Measurements from ENCODE around the gene OR51B2.

The OR51B2 gene

DNA sequence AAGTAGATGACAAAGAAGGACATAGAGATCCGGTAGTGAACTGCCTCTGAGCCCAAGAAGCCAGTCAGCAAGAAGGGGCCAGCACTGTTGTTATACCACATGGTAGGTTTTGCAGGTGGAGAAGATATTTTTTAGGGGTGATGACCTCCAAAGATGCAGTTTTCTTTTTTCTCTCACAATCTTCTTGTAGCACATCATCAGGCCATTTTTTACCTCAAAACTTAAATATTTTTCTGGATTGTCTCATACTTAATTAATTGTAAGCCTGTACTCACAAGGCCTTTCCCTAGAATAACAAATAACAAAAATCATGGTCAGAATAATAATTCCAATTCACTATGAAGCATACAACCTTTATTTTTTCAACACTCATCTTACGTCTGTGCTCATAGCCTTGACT, 22.3 kb downstream of the OR51B2 start, which contains the start of gene OR51B4:
TSS of gene OR51B4 (minus strand) at position 101 of the 400 bp plus-strand sequence. CDS start at position 101, 0 bp downstream.
- TF ChIP-seq, protein P1, sequence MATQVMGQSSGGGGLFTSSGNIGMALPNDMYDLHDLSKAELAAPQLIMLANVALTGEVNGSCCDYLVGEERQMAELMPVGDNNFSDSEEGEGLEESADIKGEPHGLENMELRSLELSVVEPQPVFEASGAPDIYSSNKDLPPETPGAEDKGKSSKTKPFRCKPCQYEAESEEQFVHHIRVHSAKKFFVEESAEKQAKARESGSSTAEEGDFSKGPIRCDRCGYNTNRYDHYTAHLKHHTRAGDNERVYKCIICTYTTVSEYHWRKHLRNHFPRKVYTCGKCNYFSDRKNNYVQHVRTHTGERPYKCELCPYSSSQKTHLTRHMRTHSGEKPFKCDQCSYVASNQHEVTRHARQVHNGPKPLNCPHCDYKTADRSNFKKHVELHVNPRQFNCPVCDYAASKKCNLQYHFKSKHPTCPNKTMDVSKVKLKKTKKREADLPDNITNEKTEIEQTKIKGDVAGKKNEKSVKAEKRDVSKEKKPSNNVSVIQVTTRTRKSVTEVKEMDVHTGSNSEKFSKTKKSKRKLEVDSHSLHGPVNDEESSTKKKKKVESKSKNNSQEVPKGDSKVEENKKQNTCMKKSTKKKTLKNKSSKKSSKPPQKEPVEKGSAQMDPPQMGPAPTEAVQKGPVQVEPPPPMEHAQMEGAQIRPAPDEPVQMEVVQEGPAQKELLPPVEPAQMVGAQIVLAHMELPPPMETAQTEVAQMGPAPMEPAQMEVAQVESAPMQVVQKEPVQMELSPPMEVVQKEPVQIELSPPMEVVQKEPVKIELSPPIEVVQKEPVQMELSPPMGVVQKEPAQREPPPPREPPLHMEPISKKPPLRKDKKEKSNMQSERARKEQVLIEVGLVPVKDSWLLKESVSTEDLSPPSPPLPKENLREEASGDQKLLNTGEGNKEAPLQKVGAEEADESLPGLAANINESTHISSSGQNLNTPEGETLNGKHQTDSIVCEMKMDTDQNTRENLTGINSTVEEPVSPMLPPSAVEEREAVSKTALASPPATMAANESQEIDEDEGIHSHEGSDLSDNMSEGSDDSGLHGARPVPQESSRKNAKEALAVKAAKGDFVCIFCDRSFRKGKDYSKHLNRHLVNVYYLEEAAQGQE (IDR thresholded peaks at IDR 0.05; ENCODE audit: insufficient read depth in 1 of 2, low read depth in 2 of 2, low read length in 2 of 2) = no peak
- TF ChIP-seq POLR2AphosphoS5 (IDR thresholded peaks at IDR 0.05; ENCODE audit: low read depth, low read length) (no peak), FOXP2 (optimal IDR thresholded peaks at IDR 0.05; ENCODE audit: borderline replicate concordance, extremely low read depth, extremely low read length, insufficient read depth) (no peak), TAF1 (IDR thresholded peaks at IDR 0.05; ENCODE audit: borderline replicate concordance, insufficient read depth, low read length) (no peak), SIN3A (IDR thresholded peaks at IDR 0.05; ENCODE audit: borderline replicate concordance, insufficient read depth, low read length) (no peak)

DNA sequence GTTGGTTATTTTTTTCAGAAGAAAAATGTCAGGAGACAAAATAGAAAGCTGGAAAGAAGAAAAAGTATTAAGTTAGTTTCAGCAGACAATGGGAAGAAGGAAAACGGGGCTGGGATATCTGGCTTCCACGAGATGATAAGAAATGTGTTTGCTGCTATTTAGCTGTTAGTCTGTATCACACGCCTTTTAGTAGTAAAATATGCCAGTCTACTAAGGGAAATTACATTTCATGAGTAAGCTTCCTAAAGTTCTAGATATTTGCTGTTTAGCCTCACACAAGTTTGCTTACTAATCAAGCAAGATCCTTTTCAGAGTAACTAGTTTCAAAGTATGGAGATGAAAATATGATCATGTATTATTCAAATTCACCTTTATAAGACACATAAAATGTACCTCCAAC, 23.8 kb downstream of the OR51B2 start:
- TF ChIP-seq SIN3A (IDR thresholded peaks at IDR 0.05; ENCODE audit: borderline replicate concordance, insufficient read depth, low read length) (no peak), FOXP2 (optimal IDR thresholded peaks at IDR 0.05; ENCODE audit: borderline replicate concordance, extremely low read depth, extremely low read length, insufficient read depth) (no peak), POLR2AphosphoS5 (IDR thresholded peaks at IDR 0.05; ENCODE audit: low read depth, low read length) (no peak), TAF1 (IDR thresholded peaks at IDR 0.05; ENCODE audit: borderline replicate concordance, insufficient read depth, low read length) (no peak)
- TF ChIP-seq, protein P1 (IDR thresholded peaks at IDR 0.05; ENCODE audit: insufficient read depth in 1 of 2, low read depth in 2 of 2, low read length in 2 of 2) = no peak

DNA sequence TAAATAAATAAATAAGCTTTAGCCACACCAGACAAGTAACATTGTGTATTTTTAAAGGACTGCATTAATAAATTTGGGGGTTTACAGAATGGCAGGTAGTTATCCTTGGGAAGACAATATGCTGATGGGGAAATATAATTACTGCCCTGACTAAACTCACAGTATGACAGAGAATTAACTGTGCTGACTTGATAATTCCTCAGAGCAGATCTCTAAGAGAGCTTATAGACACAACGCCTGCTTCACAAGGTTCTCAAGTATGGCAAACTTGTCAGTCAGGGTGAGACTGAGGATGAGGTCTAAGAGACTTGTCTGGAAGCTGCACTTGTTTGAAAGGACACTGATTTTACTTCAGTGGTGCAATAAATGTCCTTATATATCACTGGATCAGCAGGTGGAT, 25.6 kb downstream of the OR51B2 start:
- no peak for TF ChIP-seq TAF1 (IDR thresholded peaks at IDR 0.05; ENCODE audit: borderline replicate concordance, insufficient read depth, low read length)
- TF ChIP-seq FOXP2 (optimal IDR thresholded peaks at IDR 0.05; ENCODE audit: borderline replicate concordance, extremely low read depth, extremely low read length, insufficient read depth) = no peak

GRCh38 chr11:5297721-5298323, 26.3 kb downstream of the OR51B2 start:
- no peak for TF ChIP-seq FOXP2 (optimal IDR thresholded peaks at IDR 0.05; ENCODE audit: borderline replicate concordance, extremely low read depth, extremely low read length, insufficient read depth)
- TF ChIP-seq SIN3A (IDR thresholded peaks at IDR 0.05; ENCODE audit: borderline replicate concordance, insufficient read depth, low read length) = no peak
- TF ChIP-seq TAF1 (IDR thresholded peaks at IDR 0.05; ENCODE audit: borderline replicate concordance, insufficient read depth, low read length) = no peak
- no peak for TF ChIP-seq POLR2AphosphoS5 (IDR thresholded peaks at IDR 0.05; ENCODE audit: low read depth, low read length)
- TF ChIP-seq, protein P1 (IDR thresholded peaks at IDR 0.05; ENCODE audit: insufficient read depth in 1 of 2, low read depth in 2 of 2, low read length in 2 of 2) = no peak

DNA sequence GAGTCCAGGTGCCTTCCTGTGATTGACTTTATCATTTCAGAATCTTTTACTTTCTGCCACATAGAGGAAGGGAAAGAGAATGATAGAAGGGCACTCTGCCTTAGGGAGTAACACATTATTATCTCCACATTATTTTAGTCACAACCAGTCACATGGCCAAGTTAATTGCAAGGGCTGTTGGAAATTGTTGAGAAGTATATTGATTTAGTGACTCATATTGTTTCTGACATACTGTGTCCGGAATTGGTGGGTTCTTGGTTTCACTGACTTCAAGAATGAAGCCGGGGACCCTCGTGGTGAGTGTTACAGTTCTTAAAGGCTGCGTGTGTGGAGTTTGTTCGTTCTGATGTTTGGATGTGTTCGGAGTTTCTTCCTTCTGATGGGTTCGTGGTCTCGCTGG, 31.1 kb downstream of the OR51B2 start:
- TF ChIP-seq TAF1 (IDR thresholded peaks at IDR 0.05; ENCODE audit: borderline replicate concordance, insufficient read depth, low read length) = no peak
- TF ChIP-seq SIN3A (IDR thresholded peaks at IDR 0.05; ENCODE audit: borderline replicate concordance, insufficient read depth, low read length) = no peak
- TF ChIP-seq POLR2AphosphoS5 (IDR thresholded peaks at IDR 0.05; ENCODE audit: low read depth, low read length) = no peak
- TF ChIP-seq, protein P1 (IDR thresholded peaks at IDR 0.05; ENCODE audit: insufficient read depth in 1 of 2, low read depth in 2 of 2, low read length in 2 of 2) = no peak
- no peak for TF ChIP-seq FOXP2 (optimal IDR thresholded peaks at IDR 0.05; ENCODE audit: borderline replicate concordance, extremely low read depth, extremely low read length, insufficient read depth)
